ENCODE measurements around the gene SH3BP5L.

Gene SH3BP5L

GRCh38 chr1:248851390-248851789 lies 25.7 kb upstream of the SH3BP5L start:
- no peak overlapping the region for H3K4me3 ChIP-seq (ENCODE audit: low read depth, low read length)
- no peak for DNase-seq (ENCODE audit: low read depth)
- in situ Hi-C loops (cut with HindIII; ENCODE audit: low sequenced_read_pairs), result no loop called here
- TF ChIP-seq, protein P1, sequence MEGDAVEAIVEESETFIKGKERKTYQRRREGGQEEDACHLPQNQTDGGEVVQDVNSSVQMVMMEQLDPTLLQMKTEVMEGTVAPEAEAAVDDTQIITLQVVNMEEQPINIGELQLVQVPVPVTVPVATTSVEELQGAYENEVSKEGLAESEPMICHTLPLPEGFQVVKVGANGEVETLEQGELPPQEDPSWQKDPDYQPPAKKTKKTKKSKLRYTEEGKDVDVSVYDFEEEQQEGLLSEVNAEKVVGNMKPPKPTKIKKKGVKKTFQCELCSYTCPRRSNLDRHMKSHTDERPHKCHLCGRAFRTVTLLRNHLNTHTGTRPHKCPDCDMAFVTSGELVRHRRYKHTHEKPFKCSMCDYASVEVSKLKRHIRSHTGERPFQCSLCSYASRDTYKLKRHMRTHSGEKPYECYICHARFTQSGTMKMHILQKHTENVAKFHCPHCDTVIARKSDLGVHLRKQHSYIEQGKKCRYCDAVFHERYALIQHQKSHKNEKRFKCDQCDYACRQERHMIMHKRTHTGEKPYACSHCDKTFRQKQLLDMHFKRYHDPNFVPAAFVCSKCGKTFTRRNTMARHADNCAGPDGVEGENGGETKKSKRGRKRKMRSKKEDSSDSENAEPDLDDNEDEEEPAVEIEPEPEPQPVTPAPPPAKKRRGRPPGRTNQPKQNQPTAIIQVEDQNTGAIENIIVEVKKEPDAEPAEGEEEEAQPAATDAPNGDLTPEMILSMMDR (IDR thresholded peaks at IDR 0.05; ENCODE audit: low read depth, low read length, missing control alignments), result no peak

- no peak overlapping the region for H3K4me3 ChIP-seq (ENCODE audit: low read depth, low read length)
- TF ChIP-seq, protein P1 (IDR thresholded peaks at IDR 0.05; ENCODE audit: low read depth, low read length, missing control alignments), result no peak
- in situ Hi-C loops (cut with HindIII; ENCODE audit: low sequenced_read_pairs), result no loop called here
- no peak for DNase-seq (ENCODE audit: low read depth)
These were observed 25.0 kb upstream of the SH3BP5L start for GRCh38 chr1:248850536-248851251.

GRCh38 chr1:248850124-248850523 lies 24.4 kb upstream of the SH3BP5L start:
- no peak overlapping the region for H3K4me3 ChIP-seq (ENCODE audit: low read depth, low read length)
- in situ Hi-C loops (cut with HindIII; ENCODE audit: low sequenced_read_pairs), result no loop called here
- TF ChIP-seq, protein P1 (IDR thresholded peaks at IDR 0.05; ENCODE audit: low read depth, low read length, missing control alignments), result no peak
- no peak for DNase-seq (ENCODE audit: low read depth)

DNA sequence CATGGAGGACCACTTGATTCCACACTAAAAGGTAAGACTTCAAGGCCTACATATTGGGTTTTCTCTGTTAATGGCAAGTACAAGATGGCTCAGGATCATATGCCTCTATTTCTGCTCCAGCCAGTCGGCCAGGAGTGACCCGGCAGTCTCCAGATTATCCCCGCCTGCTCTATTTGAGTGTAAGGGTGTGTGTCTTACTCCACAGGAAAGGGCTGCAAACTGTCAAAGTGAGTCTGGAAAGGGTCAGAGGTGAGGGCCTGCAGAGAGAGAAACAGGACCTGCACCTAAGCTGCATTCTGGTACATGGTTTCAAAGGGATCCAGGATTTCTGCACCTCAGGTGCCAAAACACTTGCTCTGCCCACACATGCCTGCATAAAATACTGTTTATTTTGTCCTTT lies 23.9 kb upstream of the SH3BP5L start:
- in situ Hi-C loops (cut with HindIII; ENCODE audit: low sequenced_read_pairs), result no loop called here
- no peak overlapping the region for H3K4me3 ChIP-seq (ENCODE audit: low read depth, low read length)
- DNase-seq (ENCODE audit: low read depth), result no peak
- TF ChIP-seq, protein P1 (IDR thresholded peaks at IDR 0.05; ENCODE audit: low read depth, low read length, missing control alignments), result no peak

DNA sequence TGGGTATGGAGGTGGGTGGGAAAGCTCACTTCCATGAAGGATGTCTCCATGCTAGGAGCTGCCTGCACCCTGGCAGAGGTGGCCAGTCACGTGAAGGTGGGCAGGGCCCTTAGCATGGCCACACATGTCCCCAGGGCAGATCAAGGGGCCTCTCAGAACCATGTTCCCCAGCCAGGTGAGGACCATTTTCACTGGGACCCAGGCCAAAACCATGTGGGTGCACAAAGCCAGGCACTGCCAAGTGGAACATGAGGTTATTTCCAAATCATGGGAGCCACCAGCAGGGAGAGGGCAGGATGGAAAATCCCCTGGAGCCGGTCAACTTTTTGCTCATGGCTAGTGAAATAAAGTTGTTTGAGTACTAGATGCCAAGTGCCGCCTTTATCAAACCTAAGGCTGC lies 23.4 kb upstream of the SH3BP5L start:
- DNase-seq (ENCODE audit: low read depth), result no peak
- TF ChIP-seq, protein P1 (IDR thresholded peaks at IDR 0.05; ENCODE audit: low read depth, low read length, missing control alignments), result no peak
- in situ Hi-C loops (cut with HindIII; ENCODE audit: low sequenced_read_pairs), result no loop called here
- H3K4me3 ChIP-seq (ENCODE audit: low read depth, low read length), result no peak overlapping the region

DNA sequence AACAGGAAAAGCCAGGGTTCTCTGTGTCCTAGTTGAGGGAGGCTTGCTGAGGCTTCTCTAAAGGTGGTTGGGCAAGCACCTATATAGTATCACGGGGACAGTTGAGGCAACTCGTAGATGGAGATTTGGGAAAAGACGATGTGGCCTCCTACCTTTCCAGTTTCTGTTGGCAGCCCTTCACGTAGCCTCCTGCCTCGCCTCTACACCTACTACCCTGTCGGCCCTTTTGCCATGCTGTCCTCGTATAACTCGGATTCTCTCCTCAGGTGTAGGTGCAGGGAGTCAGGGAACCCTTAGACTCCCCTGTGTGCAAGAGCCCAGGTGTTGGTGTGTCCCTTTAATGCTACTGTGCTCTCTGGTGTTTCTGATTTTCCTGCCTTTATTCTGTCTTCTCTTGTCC lies 22.9 kb upstream of the SH3BP5L start:
- no peak overlapping the region for H3K4me3 ChIP-seq (ENCODE audit: low read depth, low read length)
- DNase-seq (ENCODE audit: low read depth), result no peak
- TF ChIP-seq, protein P1 (IDR thresholded peaks at IDR 0.05; ENCODE audit: low read depth, low read length, missing control alignments), result no peak
- in situ Hi-C loops (cut with HindIII; ENCODE audit: low sequenced_read_pairs), result no loop called here
